ENCODE data around the gene ACKR2.

ACKR2 gene

DNA sequence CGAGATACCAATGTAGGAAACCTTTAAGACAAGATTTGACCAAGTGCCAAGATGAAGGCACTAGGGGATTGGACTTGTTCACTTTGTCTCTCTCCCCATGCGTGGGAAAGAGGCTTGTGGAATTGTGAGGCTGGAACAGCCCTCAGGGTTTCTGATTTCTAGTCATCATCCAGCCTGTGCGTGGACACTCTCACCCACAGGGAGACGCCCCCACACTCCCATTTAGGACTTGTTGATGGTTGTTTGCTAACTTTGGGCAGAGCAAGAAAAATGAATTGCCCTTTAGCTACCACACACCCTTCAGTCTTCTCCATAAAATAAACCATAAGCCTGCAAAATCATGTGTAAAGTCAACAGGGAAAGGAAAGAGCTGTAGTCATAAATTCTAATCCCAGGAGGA, 18.4 kb downstream of the ACKR2 start:
- no peak overlapping the region for H3K4me3 ChIP-seq (ENCODE audit: low read depth, low read length)
- in situ Hi-C loops (cut with HindIII; ENCODE audit: low sequenced_read_pairs), result no loop called here
- TF ChIP-seq, protein P1, sequence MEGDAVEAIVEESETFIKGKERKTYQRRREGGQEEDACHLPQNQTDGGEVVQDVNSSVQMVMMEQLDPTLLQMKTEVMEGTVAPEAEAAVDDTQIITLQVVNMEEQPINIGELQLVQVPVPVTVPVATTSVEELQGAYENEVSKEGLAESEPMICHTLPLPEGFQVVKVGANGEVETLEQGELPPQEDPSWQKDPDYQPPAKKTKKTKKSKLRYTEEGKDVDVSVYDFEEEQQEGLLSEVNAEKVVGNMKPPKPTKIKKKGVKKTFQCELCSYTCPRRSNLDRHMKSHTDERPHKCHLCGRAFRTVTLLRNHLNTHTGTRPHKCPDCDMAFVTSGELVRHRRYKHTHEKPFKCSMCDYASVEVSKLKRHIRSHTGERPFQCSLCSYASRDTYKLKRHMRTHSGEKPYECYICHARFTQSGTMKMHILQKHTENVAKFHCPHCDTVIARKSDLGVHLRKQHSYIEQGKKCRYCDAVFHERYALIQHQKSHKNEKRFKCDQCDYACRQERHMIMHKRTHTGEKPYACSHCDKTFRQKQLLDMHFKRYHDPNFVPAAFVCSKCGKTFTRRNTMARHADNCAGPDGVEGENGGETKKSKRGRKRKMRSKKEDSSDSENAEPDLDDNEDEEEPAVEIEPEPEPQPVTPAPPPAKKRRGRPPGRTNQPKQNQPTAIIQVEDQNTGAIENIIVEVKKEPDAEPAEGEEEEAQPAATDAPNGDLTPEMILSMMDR (IDR thresholded peaks at IDR 0.05; ENCODE audit: low read depth, low read length), result no peak
- no peak for DNase-seq (ENCODE audit: low read depth, low spot score)

DNA sequence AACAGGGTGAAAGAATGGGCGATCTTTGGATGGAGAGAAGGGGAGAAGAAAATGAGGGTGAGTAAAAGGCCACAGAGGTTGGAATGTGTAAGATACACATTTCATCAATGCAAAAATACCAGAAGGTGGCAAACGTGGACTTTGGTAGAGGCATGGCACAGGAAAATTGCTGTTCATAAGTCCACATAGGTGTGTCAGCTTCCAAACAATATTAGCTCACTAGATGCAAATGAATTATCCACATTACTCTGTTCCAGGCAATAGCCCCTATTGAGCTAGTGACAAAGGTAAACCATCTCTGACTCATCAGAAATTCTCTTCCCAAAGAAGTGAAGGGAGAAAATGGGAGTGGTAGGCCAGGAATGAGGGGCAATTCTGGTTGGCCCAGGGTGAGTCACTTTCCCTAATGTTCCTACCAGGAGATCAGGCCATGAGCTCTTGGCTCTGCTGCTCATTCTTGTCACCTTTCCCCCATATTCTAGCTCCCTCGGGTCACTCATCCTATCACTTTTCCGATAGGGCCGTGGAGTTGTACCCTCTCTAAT, 19.9 kb downstream of the ACKR2 start:
- TF ChIP-seq, protein P1 (IDR thresholded peaks at IDR 0.05; ENCODE audit: low read depth, low read length), result no peak
- H3K4me3 ChIP-seq (ENCODE audit: low read depth, low read length), result no peak overlapping the region
- in situ Hi-C loops (cut with HindIII; ENCODE audit: low sequenced_read_pairs), result no loop called here
- no peak for DNase-seq (ENCODE audit: low read depth, low spot score)

DNA sequence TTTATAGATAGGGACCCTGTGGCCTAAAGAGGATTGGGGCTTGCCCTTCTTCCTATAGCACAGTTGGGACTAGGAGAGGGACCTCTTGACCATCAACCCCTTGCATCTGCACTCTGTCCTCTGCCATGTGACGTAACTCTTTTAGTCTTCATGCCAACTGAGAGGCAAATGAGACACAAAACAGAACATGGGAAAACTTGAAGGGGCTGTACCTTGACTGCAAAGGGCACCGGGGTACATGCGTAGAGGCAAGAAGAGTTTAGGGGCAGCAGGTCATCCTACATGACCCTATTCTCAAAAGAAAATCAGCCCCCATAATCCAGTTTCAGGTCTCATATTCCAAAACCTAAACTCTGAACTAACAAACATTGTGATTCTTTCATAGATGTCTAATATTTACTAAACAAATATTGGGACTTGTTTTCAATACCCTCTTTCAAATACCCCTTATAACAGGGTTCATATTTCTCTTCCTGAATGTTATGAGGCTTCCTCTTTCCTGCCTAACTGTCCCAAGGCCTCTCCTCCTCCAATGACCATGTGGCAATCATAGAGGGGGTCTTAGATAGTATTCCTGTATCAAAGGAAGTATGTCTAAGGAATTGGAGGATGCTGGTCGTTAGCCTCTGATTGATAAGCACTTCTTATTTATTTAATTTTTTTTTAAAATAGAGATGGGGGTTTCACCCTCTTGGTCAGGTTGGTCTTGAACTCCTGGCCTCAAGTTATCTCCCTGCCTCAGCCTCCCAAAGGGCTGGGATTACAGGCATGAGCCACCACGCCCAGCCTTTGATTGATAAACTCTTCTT, 20.6 kb downstream of the ACKR2 start:
- no peak for DNase-seq (ENCODE audit: low read depth, low spot score)
- no peak overlapping the region for H3K4me3 ChIP-seq (ENCODE audit: low read depth, low read length)
- in situ Hi-C loops (cut with HindIII; ENCODE audit: low sequenced_read_pairs), result no loop called here
- TF ChIP-seq, protein P1 (IDR thresholded peaks at IDR 0.05; ENCODE audit: low read depth, low read length), result no peak

DNA sequence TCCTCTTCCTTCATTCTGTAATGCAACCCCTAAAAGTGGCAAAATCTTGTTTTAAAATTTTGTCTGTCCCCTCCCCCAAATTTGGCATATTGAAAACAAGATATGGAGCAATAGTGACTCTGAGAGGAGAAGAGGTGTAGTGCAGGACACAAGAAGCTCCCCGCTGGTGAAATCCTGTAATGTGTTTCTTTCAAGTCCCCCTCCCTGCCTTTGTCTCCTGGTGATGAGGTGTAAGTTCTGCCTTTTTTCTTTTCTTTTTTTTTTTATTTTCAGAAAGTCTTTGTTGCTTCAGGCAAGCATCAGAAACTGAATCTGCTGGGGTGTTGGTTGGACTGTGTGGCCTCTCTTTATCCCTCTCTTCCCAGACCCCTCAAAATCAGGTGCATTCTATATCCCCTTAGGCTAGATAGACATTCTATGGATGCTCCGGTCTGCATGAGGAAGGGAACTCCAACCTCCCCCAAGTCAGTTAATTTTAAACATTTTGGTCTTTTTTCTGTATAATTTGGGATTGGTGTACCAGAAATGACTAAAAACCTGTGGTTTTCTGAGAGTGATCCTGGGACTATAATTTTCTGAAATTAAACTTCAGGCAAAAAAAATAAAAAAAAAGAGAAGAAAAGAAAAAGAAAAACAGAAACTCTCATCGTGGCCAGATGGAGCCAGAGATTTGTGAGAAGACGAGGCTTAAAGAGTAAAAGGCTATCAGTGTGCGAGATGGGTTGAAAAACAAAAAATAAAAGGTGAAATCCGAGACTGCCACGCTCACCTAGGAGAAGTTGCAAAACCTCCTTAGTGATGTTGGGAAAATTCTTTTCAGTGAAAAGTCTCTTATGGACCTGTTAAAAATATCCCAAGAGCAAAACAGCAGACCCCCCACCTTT, 21.4 kb downstream of the ACKR2 start:
- in situ Hi-C loops (cut with HindIII; ENCODE audit: low sequenced_read_pairs), result no loop called here
- TF ChIP-seq, protein P1 (IDR thresholded peaks at IDR 0.05; ENCODE audit: low read depth, low read length), result peak; percentile 32
- DNase-seq (ENCODE audit: low read depth, low spot score), result no peak
- H3K4me3 ChIP-seq (ENCODE audit: low read depth, low read length), result no peak overlapping the region

DNA sequence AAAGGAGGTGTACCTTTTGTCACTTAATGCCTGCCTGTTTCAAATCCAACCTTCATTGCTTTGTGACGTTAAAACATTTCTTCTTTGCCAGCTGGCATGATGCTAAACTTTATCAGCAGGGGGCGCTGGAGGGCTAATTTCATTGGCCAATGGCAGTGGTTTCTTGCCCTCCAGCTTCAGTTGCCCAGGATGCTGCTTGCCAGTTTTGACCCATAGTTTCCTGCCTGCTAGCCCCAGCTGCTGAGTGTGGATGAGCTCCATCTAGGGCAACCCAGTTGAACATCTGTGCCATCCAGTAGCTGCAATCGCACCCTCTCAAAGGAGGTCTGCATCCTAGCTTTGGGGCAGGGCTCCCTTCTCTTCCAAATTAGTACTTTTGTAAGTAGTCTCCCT, 22.1 kb downstream of the ACKR2 start:
- in situ Hi-C loops (cut with HindIII; ENCODE audit: low sequenced_read_pairs), result no loop called here
- DNase-seq (ENCODE audit: low read depth, low spot score), result peak; percentile 36
- H3K4me3 ChIP-seq (ENCODE audit: low read depth, low read length), result no peak overlapping the region
- TF ChIP-seq, protein P1 (IDR thresholded peaks at IDR 0.05; ENCODE audit: low read depth, low read length), result peak; percentile 69

Measured in astrocyte of the spinal cord (primary cell).